Fibroblast of lung (primary cell): ENCODE measurements around the gene LILRA6. TPM values are rescaled to one million over a fixed set of nuclear protein-coding genes. Genes with fewer than 3 reads are reported as not detected.
"Not testable (repeated sequence)": the region's sequence is repeated elsewhere in the genome, so short reads cannot be mapped to it uniquely, and the experiment has no call there.

Source experiments
- DNase-seq, 2 donors: peaks; one replicate each; pipeline versions ENCODE4 v3.0.0 to v3.0.0-alpha.2; 2010; ENCODE audit warnings: low read depth in 2 of 2
- H2AFZ ChIP-seq: 2 replicates; pipeline ENCODE4 v1.5.1; 2012; ENCODE audit warnings: low read length, control low read depth, inconsistent platforms
- H3K27ac ChIP-seq: 2 replicates; pipeline ENCODE4 v1.5.1; 2011; ENCODE audit warnings: low read length, control low read depth; ENCODE audit not compliant: insufficient read depth
- H3K27me3 ChIP-seq: 2 replicates; pipeline ENCODE4 v1.5.1; 2011; ENCODE audit warnings: mild to moderate bottlenecking, low read length; ENCODE audit not compliant: control insufficient read depth, insufficient read depth
- H3K36me3 ChIP-seq: 2 replicates; pipeline ENCODE4 v1.5.1; 2011; ENCODE audit warnings: low read length; ENCODE audit not compliant: control insufficient read depth, insufficient read depth
- H3K4me1 ChIP-seq: 2 replicates; pipeline ENCODE4 v1.5.1; 2011; ENCODE audit warnings: low read length; ENCODE audit not compliant: control insufficient read depth, insufficient read depth; ENCODE audit errors: extremely low read depth
- H3K4me2 ChIP-seq: 2 replicates; pipeline ENCODE4 v1.5.1; 2011; ENCODE audit warnings: low read length, control low read depth; ENCODE audit not compliant: insufficient read depth; ENCODE audit errors: extremely low read depth
- H3K4me3 ChIP-seq, 4 experiments: fragments of 200-600 bp in 1 of 4; sonication (generic) in 1 of 4; replicated peaks in 1 of 4; 2 replicates each; pipeline ENCODE4 v1.5.1; 2011 to 2016; ENCODE audit warnings: low read length in 4 of 4, low read depth in 3 of 4, mild to moderate bottlenecking in 3 of 4, control low read depth in 2 of 4, inconsistent platforms in 1 of 4, mixed read lengths in 1 of 4; ENCODE audit not compliant: insufficient read depth in 1 of 4; ENCODE audit errors: control extremely low read depth in 1 of 4
- H3K79me2 ChIP-seq: 2 replicates; pipeline ENCODE4 v1.5.1; 2012; ENCODE audit warnings: mild to moderate bottlenecking, low read length, inconsistent platforms; ENCODE audit not compliant: control insufficient read depth, insufficient read depth
- H3K9ac ChIP-seq: 2 replicates; pipeline ENCODE4 v1.5.1; 2011; ENCODE audit warnings: mild to moderate bottlenecking, low read length, control low read depth; ENCODE audit not compliant: insufficient read depth
- H3K9me3 ChIP-seq: 2 replicates; pipeline ENCODE4 v1.5.1; 2012; ENCODE audit warnings: low read depth, low read length; ENCODE audit not compliant: control insufficient read depth, insufficient read depth
- H4K20me1 ChIP-seq: 2 replicates; pipeline ENCODE4 v1.5.1; 2011; ENCODE audit warnings: low read length; ENCODE audit not compliant: control insufficient read depth, insufficient read depth; ENCODE audit errors: extremely low read depth
- EZH2 ChIP-seq: IDR thresholded peaks from 2 replicates; pipeline ENCODE4 v1.5.1; 2012; ENCODE audit warnings: low read length, control low read depth, mild to moderate bottlenecking; ENCODE audit errors: missing control alignments
- polyA plus RNA-seq, 2 donors: library from polyadenylated mRNA; depleted of rRNA in 1 of 2; stranded (reverse) in 1 of 2; unstranded in 1 of 2; fragments of >200 nt; gene quantifications; 2 replicates each; pipeline ENCODE4 v1.2.1, GENCODE V29; 2011 to 2012; ENCODE audit warnings: missing spikeins in 1 of 2
- total RNA-seq: library from RNA; depleted of rRNA; stranded (reverse); fragments of >200 nt; gene quantifications from 2 replicates; pipeline ENCODE4 v1.2.1, GENCODE V29; 2014
- TF ChIP-seq, protein P1 (sequence below), 2 donors: IDR thresholded peaks in 1 of 2; conservative IDR thresholded peaks in 1 of 2; 1 replicate in 1 of 2; 2 replicates in 1 of 2; pipeline ENCODE4 v1.5.1; 2011 to 2012; ENCODE audit warnings: low read length in 2 of 2, control low read depth in 1 of 2, inconsistent platforms in 1 of 2, low read depth in 1 of 2, mild to moderate bottlenecking in 1 of 2

The LILRA6 gene
- total and polyA plus RNA-seq, 2 donors (not counting 1 experiment from before 2014, with no cell fraction given), result not detected

DNA sequence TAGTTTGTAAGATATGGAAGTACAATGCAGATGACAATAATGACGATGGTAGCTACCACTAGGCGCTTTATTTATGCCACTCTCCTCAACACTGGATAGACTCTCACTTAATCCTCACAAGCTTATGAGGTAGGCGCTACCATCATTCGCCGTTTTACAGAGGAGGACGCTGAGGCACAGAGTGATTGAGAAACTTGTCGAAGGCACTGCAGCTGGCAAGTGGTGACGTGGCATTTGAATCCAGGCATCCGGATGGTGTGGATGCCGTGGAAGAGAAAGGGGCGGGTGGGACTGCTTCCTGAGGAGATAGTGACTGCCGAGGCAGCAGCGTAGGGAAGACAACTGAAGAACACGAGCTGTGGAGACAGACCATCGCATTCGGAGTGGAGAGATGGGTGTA lies 43.2 kb downstream of the LILRA6 start:
- H3K9me3 ChIP-seq, result no peaks in the 10 kb centered on the region
- no peak overlapping the region for H3K4me2 ChIP-seq
- TF ChIP-seq, protein P1, sequence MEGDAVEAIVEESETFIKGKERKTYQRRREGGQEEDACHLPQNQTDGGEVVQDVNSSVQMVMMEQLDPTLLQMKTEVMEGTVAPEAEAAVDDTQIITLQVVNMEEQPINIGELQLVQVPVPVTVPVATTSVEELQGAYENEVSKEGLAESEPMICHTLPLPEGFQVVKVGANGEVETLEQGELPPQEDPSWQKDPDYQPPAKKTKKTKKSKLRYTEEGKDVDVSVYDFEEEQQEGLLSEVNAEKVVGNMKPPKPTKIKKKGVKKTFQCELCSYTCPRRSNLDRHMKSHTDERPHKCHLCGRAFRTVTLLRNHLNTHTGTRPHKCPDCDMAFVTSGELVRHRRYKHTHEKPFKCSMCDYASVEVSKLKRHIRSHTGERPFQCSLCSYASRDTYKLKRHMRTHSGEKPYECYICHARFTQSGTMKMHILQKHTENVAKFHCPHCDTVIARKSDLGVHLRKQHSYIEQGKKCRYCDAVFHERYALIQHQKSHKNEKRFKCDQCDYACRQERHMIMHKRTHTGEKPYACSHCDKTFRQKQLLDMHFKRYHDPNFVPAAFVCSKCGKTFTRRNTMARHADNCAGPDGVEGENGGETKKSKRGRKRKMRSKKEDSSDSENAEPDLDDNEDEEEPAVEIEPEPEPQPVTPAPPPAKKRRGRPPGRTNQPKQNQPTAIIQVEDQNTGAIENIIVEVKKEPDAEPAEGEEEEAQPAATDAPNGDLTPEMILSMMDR (conservative IDR thresholded peaks at IDR 0.05 in 1 of 2, IDR thresholded peaks at IDR 0.05 in 1 of 2; ENCODE audit: low read depth in 1 of 2, low read length in 2 of 2), result no peak
- no peak for TF ChIP-seq EZH2
- no peak overlapping the region for H3K27ac ChIP-seq
- H4K20me1 ChIP-seq, result peaks cover 5% of the 10 kb centered on the region
- no peak overlapping the region for H2AFZ ChIP-seq
- H3K4me1 ChIP-seq, result peaks cover 12% of the 10 kb centered on the region
- H3K9ac ChIP-seq, result no peak overlapping the region
- peaks cover 16% of the 10 kb centered on the region for H3K36me3 ChIP-seq
- H3K4me3 ChIP-seq, result no peak overlapping the region
- no peak for DNase-seq
- peaks cover 37% of the 10 kb centered on the region for H3K79me2 ChIP-seq
- H3K27me3 ChIP-seq, result no peaks in the 10 kb centered on the region

DNA sequence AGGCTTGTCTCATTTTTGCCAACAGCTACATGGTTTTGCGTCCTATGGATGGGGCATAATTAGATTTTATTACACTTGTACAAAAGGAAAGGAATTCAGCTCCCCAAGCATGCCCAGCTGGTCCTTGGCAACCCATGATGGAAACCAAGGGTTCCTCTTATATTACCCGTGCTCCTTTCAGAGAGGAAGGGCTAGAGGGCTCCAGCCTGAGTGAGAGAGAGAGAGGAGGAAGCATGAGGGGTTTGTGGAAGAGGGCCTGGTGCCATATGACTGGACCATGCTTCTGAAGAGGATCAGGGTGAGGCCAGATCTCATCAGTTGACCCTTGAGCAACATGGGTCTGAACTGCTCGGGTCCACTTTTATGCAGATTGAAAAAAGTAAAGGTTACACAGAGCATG lies 45.5 kb downstream of the LILRA6 start:
- no peak overlapping the region for H2AFZ ChIP-seq

DNA sequence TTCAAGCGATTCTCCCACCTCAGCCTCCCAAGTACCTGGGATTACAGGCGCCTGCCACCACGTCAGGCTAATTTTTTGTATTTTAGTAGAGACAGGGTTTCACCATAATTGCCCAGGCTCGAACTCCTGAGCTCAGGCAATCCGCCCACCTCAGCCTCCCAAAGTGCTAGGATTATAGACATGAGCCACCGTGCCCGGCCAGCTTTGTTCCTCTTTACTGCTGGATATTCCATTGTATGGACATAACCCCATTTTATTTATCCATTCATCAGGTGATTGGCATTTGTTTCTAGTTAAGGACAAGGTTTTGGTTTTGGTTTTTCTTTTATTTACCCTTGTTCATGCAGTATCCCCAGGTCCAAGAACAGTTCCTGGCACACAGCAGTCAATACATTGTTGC lies 46.1 kb downstream of the LILRA6 start:
- peaks cover 5% of the 10 kb centered on the region for H3K36me3 ChIP-seq
- TF ChIP-seq, protein P1 (conservative IDR thresholded peaks at IDR 0.05 in 1 of 2, IDR thresholded peaks at IDR 0.05 in 1 of 2; ENCODE audit: low read depth in 1 of 2, low read length in 2 of 2), result no peak
- no peak for TF ChIP-seq EZH2
- DNase-seq, result no peak
- H3K27me3 ChIP-seq, result no peaks in the 10 kb centered on the region
- peaks cover 17% of the 10 kb centered on the region for H3K79me2 ChIP-seq
- no peaks in the 10 kb centered on the region for H3K9me3 ChIP-seq
- H3K9ac ChIP-seq, result no peak overlapping the region
- H3K4me2 ChIP-seq, result no peak overlapping the region
- no peak overlapping the region for H3K4me3 ChIP-seq
- H3K4me1 ChIP-seq, result peaks cover 11% of the 10 kb centered on the region
- H3K27ac ChIP-seq, result no peak overlapping the region
- no peaks in the 10 kb centered on the region for H4K20me1 ChIP-seq
- H2AFZ ChIP-seq, result no peak overlapping the region

More for the DNA sequence above, 45.5 kb downstream of the LILRA6 start:
- Histone ChIP-seq H3K4me3 (no peak overlapping the region), H3K27me3 (no peaks in the 10 kb centered on the region), H3K79me2 (peaks cover 22% of the 10 kb centered on the region), H3K27ac (no peak overlapping the region), H3K4me1 (peaks cover 7% of the 10 kb centered on the region), H3K9ac (no peak overlapping the region), H3K4me2 (no peak overlapping the region), H3K36me3 (peaks cover 6% of the 10 kb centered on the region), H3K9me3 (no peaks in the 10 kb centered on the region), H4K20me1 (no peaks in the 10 kb centered on the region)
- no peak for DNase-seq
- no peak for TF ChIP-seq EZH2
- TF ChIP-seq, protein P1 (conservative IDR thresholded peaks at IDR 0.05 in 1 of 2, IDR thresholded peaks at IDR 0.05 in 1 of 2; ENCODE audit: low read depth in 1 of 2, low read length in 2 of 2), result no peak

DNA sequence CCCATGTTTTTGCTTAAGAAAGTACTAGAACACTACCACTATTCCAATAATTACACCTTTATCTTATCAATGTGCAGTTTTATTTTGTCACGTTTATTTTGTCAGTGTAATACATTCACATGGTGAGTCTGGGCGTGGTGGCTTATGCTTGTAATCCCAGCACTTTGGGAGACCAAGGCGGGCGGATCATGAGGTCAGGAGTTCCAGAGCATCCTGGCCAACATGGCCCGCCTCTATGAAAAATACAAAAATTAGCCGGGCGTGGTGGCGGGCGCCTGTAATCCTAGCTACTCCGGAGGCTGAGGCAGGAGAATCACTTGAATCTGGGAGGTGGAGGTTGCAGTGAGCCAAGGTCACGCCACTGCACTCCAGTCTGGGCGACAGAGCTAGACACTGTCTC lies 48.1 kb downstream of the LILRA6 start:
- not testable (repeated sequence) for DNase-seq, H3K9me3 ChIP-seq, H4K20me1 ChIP-seq, H3K36me3 ChIP-seq, H3K4me2 ChIP-seq, H3K27ac ChIP-seq, H3K4me3 ChIP-seq, H2AFZ ChIP-seq, H3K79me2 ChIP-seq, H3K27me3 ChIP-seq, H3K9ac ChIP-seq
- H3K4me1 ChIP-seq, result peaks cover 11% of the 10 kb centered on the region
